ENCODE data around the gene NR5A2. TPM values are rescaled to one million over a fixed set of nuclear protein-coding genes. Genes with fewer than 3 reads are reported as not detected.
A peak's percentile ranks its signal among the peaks of the same experiment; 100 is the strongest.

NR5A2 gene
- total RNA-seq, 4 donors from 2014 or later: 5.0 to 21.5 (median 11.8) TPM

DNA sequence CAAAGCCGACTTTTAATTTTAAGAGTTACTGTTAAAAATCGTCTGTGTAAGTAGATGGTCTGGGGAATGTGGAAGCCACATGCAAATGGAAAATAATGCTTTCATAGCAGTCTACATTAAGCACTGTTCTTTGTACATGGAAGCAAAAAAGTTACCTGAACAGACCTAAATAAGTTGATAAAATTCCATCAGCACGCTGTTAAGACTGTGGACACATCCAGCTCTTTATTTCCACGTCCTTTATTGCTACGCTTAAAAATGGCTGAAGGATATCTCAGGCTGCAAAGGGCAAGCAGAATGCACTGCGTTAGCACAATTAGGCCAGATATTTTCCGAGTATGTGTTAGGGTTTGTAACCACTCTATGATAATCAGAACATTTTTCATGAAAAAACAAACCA lies 22.3 kb downstream of the NR5A2 start:
- Histone ChIP-seq H3K27ac (peak overlapping the region in 1 of 2 donors; percentile 5), H3K4me3 (no peak overlapping the region), H3K36me3 (no peaks in the 10 kb centered on the region), H3K9me3 (no peaks in the 10 kb centered on the region), H3K4me1 (no peaks in the 10 kb centered on the region), H3K27me3 (peaks cover 0 to 16% of the 10 kb centered on the region in 2 donors)
- intact Hi-C loops (cut with DNase I; ENCODE audit: low total_unique reads): no loop called here
- TF ChIP-seq POLR2A (IDR thresholded peaks at IDR 0.05): no peak
- TF ChIP-seq, protein P1, sequence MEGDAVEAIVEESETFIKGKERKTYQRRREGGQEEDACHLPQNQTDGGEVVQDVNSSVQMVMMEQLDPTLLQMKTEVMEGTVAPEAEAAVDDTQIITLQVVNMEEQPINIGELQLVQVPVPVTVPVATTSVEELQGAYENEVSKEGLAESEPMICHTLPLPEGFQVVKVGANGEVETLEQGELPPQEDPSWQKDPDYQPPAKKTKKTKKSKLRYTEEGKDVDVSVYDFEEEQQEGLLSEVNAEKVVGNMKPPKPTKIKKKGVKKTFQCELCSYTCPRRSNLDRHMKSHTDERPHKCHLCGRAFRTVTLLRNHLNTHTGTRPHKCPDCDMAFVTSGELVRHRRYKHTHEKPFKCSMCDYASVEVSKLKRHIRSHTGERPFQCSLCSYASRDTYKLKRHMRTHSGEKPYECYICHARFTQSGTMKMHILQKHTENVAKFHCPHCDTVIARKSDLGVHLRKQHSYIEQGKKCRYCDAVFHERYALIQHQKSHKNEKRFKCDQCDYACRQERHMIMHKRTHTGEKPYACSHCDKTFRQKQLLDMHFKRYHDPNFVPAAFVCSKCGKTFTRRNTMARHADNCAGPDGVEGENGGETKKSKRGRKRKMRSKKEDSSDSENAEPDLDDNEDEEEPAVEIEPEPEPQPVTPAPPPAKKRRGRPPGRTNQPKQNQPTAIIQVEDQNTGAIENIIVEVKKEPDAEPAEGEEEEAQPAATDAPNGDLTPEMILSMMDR (IDR thresholded peaks at IDR 0.05): no peak
- DNase-seq: no peak

DNA sequence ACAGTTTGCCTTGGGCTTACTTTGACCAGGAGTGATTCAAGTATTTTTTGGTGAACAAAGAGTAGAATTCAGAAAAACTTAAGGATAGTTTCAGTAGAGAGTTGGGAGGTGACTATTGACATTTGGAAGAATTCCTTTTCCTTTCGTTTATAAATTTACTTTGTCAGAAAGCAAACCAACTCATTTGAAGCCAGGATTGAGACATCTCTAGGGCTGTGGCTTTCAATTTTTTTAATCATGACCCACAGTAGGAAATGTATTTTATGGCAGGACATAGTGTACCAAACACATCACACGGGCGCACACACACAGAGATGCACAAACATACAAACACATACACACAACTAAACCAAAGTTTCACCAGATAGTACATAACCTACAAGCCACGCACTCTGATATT lies 24.1 kb downstream of the NR5A2 start:
- H3K27ac ChIP-seq: no peak overlapping the region
- no peak overlapping the region for H3K4me3 ChIP-seq
- no peak for TF ChIP-seq POLR2A (IDR thresholded peaks at IDR 0.05)
- TF ChIP-seq, protein P1 (IDR thresholded peaks at IDR 0.05): no peak
- intact Hi-C loops (cut with DNase I; ENCODE audit: low total_unique reads): no loop called here
- H3K27me3 ChIP-seq: peaks cover 0 to 3% of the 10 kb centered on the region in 2 donors
- H3K4me1 ChIP-seq: no peaks in the 10 kb centered on the region
- no peaks in the 10 kb centered on the region for H3K36me3 ChIP-seq
- no peak for DNase-seq
- no peaks in the 10 kb centered on the region for H3K9me3 ChIP-seq

DNA sequence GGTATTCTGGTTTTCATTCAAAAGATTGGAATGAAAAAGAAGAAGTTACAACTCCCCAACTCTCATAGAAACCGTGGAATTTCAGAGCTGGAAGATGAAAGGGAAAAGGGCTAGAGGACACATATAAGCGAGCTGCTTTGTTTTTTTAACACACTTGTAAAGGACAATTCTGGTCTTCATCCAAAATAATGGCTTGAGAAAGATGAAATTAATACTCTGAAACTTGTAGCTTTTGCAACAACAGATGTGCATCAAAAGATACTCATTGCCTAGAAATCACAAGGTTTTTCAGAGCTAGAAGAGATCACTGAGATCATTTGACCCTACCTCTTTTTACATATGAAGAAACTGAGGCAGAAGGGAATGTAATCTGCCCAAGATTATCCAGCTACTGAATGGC lies 25.6 kb downstream of the NR5A2 start:
- Histone ChIP-seq H3K27me3 (no peaks in the 10 kb centered on the region), H3K27ac (no peak overlapping the region), H3K4me1 (no peaks in the 10 kb centered on the region), H3K36me3 (no peaks in the 10 kb centered on the region), H3K9me3 (no peaks in the 10 kb centered on the region), H3K4me3 (no peak overlapping the region)
- no peak for DNase-seq
- TF ChIP-seq POLR2A (IDR thresholded peaks at IDR 0.05): no peak
- TF ChIP-seq, protein P1 (IDR thresholded peaks at IDR 0.05): no peak
- intact Hi-C loops (cut with DNase I; ENCODE audit: low total_unique reads): no loop called here

DNA sequence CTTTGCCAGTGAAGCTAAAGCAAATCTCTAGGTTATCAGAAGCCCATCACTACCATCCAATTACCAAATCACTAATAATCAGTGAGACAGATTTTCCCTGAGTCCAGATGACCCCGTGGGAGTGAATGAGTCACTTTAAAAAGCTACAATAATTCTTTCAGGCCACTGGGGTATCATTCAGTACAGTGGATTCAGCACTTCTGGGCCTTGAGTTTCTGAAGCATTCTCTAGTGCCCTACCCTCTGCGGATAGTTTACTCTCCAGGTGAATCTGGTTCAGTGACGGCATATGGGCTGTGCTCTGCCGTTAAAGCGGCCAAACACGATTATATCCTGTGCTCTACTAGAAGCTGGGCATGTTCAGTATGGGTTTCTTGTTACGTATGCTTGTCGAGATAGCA lies 26.1 kb downstream of the NR5A2 start:
- no peak overlapping the region for H3K4me3 ChIP-seq
- intact Hi-C loops (cut with DNase I; ENCODE audit: low total_unique reads): no loop called here
- no peaks in the 10 kb centered on the region for H3K27me3 ChIP-seq
- H3K27ac ChIP-seq: peak overlapping the region in 1 of 2 donors; percentile 14
- H3K4me1 ChIP-seq: no peaks in the 10 kb centered on the region
- H3K36me3 ChIP-seq: no peaks in the 10 kb centered on the region
- H3K9me3 ChIP-seq: no peaks in the 10 kb centered on the region
- DNase-seq: no peak
- no peak for TF ChIP-seq POLR2A (IDR thresholded peaks at IDR 0.05)
- TF ChIP-seq, protein P1 (IDR thresholded peaks at IDR 0.05): no peak

DNA sequence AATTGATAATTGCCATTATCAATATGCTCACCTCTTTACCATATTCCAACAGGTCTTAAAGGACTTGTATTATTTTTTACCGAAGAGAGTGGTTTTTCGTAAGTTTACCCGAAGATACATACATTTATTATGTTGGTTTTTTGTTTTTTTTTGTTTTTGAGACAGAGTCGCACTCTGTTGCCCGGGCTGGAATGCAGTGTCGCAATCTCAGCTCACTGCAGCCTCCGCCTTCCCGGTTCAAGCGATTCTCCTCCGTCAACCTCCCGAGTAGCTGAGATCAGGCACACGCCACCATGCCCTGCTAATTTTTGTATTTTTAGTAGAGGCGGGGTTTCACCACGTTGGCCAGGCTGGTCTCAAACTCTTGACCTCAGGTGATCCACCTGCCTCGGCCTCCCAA lies 30.8 kb downstream of the NR5A2 start:
- DNase-seq: no peak
- H3K4me3 ChIP-seq: no peak overlapping the region
- H3K27ac ChIP-seq: no peak overlapping the region
- TF ChIP-seq POLR2A (IDR thresholded peaks at IDR 0.05): no peak
- TF ChIP-seq, protein P1 (IDR thresholded peaks at IDR 0.05): no peak
- intact Hi-C loops (cut with DNase I; ENCODE audit: low total_unique reads): no loop called here
- H3K9me3 ChIP-seq: no peaks in the 10 kb centered on the region
- H3K27me3 ChIP-seq: no peaks in the 10 kb centered on the region
- no peaks in the 10 kb centered on the region for H3K4me1 ChIP-seq
- H3K36me3 ChIP-seq: no peaks in the 10 kb centered on the region
